Measurements from ENCODE around the gene SLC2A8.

- no peak for TF ChIP-seq CTCF (IDR thresholded peaks at IDR 0.05)
- TF ChIP-seq POLR2A (IDR thresholded peaks at IDR 0.05): no peak
Measured at GRCh38 chr9:127430415-127430814, 33.4 kb downstream of the SLC2A8 start.

Data from vagina (tissue), 2 donors.